B cell (primary cell): Measurements from ENCODE around the gene PSG2. TPM values are rescaled to one million over a fixed set of nuclear protein-coding genes. Genes with fewer than 3 reads are reported as not detected.
"Not testable (repeated sequence)": the region's sequence is repeated elsewhere in the genome, so short reads cannot be mapped to it uniquely, and the experiment has no call there.

Experiments
- ATAC-seq: fragments of 200-7000 bp; cut with Tn5 transposase; one replicate; pipeline ENCODE4 v1.10.0; 2021; ENCODE audit warnings: low read depth, mild to moderate bottlenecking, moderate number of reproducible peaks, moderate library complexity
- CTCF ChIA-PET: fragments of 350-600 bp; sonication (Branson Sonifier 250); formaldehyde crosslinking; loops from one replicate; lab custom pipeline; 2021; ENCODE audit warnings: antibody characterized with exemption, inconsistent platforms; lab: Charles Lee
- POLR2A ChIA-PET: fragments of 350-600 bp; sonication (Branson Sonifier 250); formaldehyde crosslinking; loops from one replicate; lab custom pipeline; 2021; ENCODE audit warnings: antibody characterized with exemption; lab: Charles Lee
- DNase-seq: peaks from one replicate; pipeline ENCODE4 v3.0.0; 2013
- H2AFZ ChIP-seq: 2 replicates; pipeline ENCODE4 v1.6.1; 2012; ENCODE audit warnings: mild to moderate bottlenecking, low read depth, low read length; ENCODE audit not compliant: insufficient read depth, poor library complexity, severe bottlenecking
- H3K27ac ChIP-seq, 2 donors: 1 replicate in 1 of 2; 2 replicates in 1 of 2; pipeline ENCODE4 v1.5.1; 2012 to 2013; ENCODE audit warnings: low read length in 2 of 2, mild to moderate bottlenecking in 2 of 2, moderate library complexity in 1 of 2
- H3K27me3 ChIP-seq, 4 experiments: fragments of 200-600 bp in 1 of 4; sonication (generic) in 1 of 4; replicated peaks in 1 of 4; 1 replicate in 2 of 4; 2 replicates in 2 of 4; pipeline versions ENCODE4 v1.6.1 to v1.7.0; 2013 to 2016; ENCODE audit warnings: low read length in 3 of 4, mild to moderate bottlenecking in 2 of 4, mixed read lengths in 1 of 4, moderate library complexity in 1 of 4; ENCODE audit not compliant: insufficient read depth in 4 of 4, control insufficient read depth in 3 of 4; ENCODE audit errors: control extremely low read depth in 1 of 4
- H3K36me3 ChIP-seq, 2 experiments: replicated peaks in 1 of 2; 1 replicate in 1 of 2; 2 replicates in 1 of 2; pipeline versions ENCODE4 v1.6.1 to v1.7.1; 2013; ENCODE audit warnings: low read length in 1 of 2; ENCODE audit not compliant: insufficient read depth in 2 of 2, control insufficient read depth in 1 of 2; ENCODE audit errors: control extremely low read depth in 1 of 2, extremely low read depth in 1 of 2
- H3K4me1 ChIP-seq, 2 donors: fragments of 200-600 bp in 1 of 2; sonication (generic) in 1 of 2; 1 replicate in 1 of 2; 2 replicates in 1 of 2; pipeline versions ENCODE4 v1.5.1 to v1.6.1; 2013 to 2017; ENCODE audit warnings: low read length in 2 of 2; ENCODE audit not compliant: control insufficient read depth in 2 of 2, insufficient read depth in 2 of 2
- H3K4me2 ChIP-seq: replicated peaks from 2 replicates; pipeline ENCODE3; 2012; ENCODE audit warnings: mild to moderate bottlenecking, low read depth, low read length; ENCODE audit not compliant: poor library complexity, severe bottlenecking
- H3K4me3 ChIP-seq, 5 experiments: fragments of 200-600 bp in 1 of 5; sonication (generic) in 1 of 5; 1 replicate in 3 of 5; 2 replicates in 2 of 5; pipeline versions ENCODE4 v1.5.1 to v1.7.0; 2011 to 2016; ENCODE audit warnings: low read length in 4 of 5, mild to moderate bottlenecking in 4 of 5, low read depth in 2 of 5, control low read depth in 1 of 5, moderate library complexity in 1 of 5; ENCODE audit not compliant: insufficient read depth in 1 of 5; ENCODE audit errors: control extremely low read depth in 1 of 5, extremely low read depth in 1 of 5
- H3K79me2 ChIP-seq: fragments of 200-600 bp; sonication (generic); one replicate; pipeline ENCODE4 v1.6.0; 2016; ENCODE audit warnings: low read length; ENCODE audit not compliant: control insufficient read depth, insufficient read depth
- H3K9ac ChIP-seq: fragments of 200-600 bp; sonication (generic); 2 replicates; pipeline ENCODE4 v1.6.1; 2017; ENCODE audit warnings: mild to moderate bottlenecking, low read length, moderate library complexity
- H3K9me3 ChIP-seq, 3 donors: one replicate each; pipeline versions ENCODE4 v1.6.1 to v1.7.1; 2013; ENCODE audit warnings: low read length in 2 of 3; ENCODE audit not compliant: control insufficient read depth in 2 of 3, insufficient read depth in 1 of 3; ENCODE audit errors: control extremely low read depth in 1 of 3
- H4K20me1 ChIP-seq: 2 replicates; pipeline ENCODE4 v1.6.0; 2012; ENCODE audit warnings: mild to moderate bottlenecking, low read length; ENCODE audit not compliant: insufficient read depth, control insufficient read depth, poor library complexity, severe bottlenecking
- H3K27ac Mint-ChIP-seq: one replicate; pipeline ENCODE4 v1.8.0; 2021; ENCODE audit warnings: mixed read lengths
- H3K27me3 Mint-ChIP-seq: one replicate; pipeline ENCODE4 v1.8.0; 2021; ENCODE audit warnings: mixed read lengths
- H3K4me1 Mint-ChIP-seq: one replicate; pipeline ENCODE4 v1.8.0; 2021; ENCODE audit warnings: mixed read lengths
- H3K4me3 Mint-ChIP-seq: one replicate; pipeline ENCODE4 v1.8.0; 2021; ENCODE audit warnings: mixed read lengths
- H3K9me3 Mint-ChIP-seq: one replicate; pipeline ENCODE4 v1.8.0; 2022; ENCODE audit warnings: mixed read lengths; ENCODE audit not compliant: insufficient read depth
- WGBS: methylation state at CpG from one replicate; pipeline ENCODE4 v1.1.5; 2013; ENCODE audit warnings: missing lambda C conversion rate; ENCODE audit not compliant: insufficient coverage; 5-methylcytosine and 5-hydroxymethylcytosine counted together
- intact Hi-C: fragments of 100-400 bp; cut with micrococcal nuclease; formaldehyde crosslinking; loops from one replicate; pipeline ENCODE4 v1.10.0; 2022
- polyA minus RNA-seq: library from RNA; depleted of rRNA, polyadenylated mRNA; stranded (reverse); fragments of >200 nt; gene quantifications from 2 replicates; pipeline ENCODE4 v1.2.3, GENCODE V29; 2012
- polyA plus RNA-seq: library from polyadenylated mRNA; depleted of rRNA; stranded (reverse); fragments of >200 nt; gene quantifications from 2 replicates; pipeline ENCODE4 v1.2.3, GENCODE V29; 2012
- total RNA-seq, 2 donors: library from RNA; stranded (reverse); fragments of 120-200 nt in 1 of 2; gene quantifications; 1 replicate in 1 of 2; 2 replicates in 1 of 2; pipeline versions ENCODE4 v1.2.3 to v1.2.4, GENCODE V29; 2013 to 2022

The PSG2 gene
- total RNA-seq: not detected in 2 replicates
- not detected for total RNA-seq (2013)
- polyA plus RNA-seq: not detected in 2 replicates
- not detected in 2 replicates for polyA minus RNA-seq

DNA sequence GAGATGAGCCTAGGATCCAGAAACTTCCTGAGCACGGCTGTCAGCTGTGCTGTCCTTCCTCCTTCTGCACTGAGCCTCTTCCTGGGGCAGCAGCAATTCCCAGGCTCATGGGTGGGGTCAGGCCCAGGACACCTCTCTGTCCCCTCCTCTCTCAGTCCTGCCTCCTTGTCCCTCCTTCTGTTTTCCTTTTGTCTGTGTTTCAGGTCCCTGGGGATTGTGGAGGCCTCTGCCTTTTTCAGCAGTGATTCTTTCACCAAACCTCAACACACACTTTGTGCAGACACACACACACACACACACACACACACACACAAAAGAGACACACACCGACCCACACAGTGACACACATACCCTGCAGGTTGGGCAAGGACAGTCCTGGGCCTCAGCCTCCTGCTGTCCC lies at the start of gene PSG2:
Gene PSG2 (minus strand): TSS at position 101 of the 400 bp plus-strand sequence. CDS start 132 bp downstream, outside the sequence.
- H3K9me3 Mint-ChIP-seq, H3K4me3 ChIP-seq, H3K4me3 Mint-ChIP-seq, H3K36me3 ChIP-seq, H3K4me1 Mint-ChIP-seq, H3K27me3 Mint-ChIP-seq, H3K4me2 ChIP-seq, H3K4me1 ChIP-seq, H3K27ac Mint-ChIP-seq, H2AFZ ChIP-seq, H4K20me1 ChIP-seq, H3K27ac ChIP-seq, H3K9ac ChIP-seq, ATAC-seq, CTCF ChIA-PET, H3K27me3 ChIP-seq, DNase-seq, H3K79me2 ChIP-seq, intact Hi-C loops, H3K9me3 ChIP-seq: not testable (repeated sequence)
- POLR2A ChIA-PET: interaction anchor here (0.6 kb wide), 1 partner anchor 15 kb away, joined by 10 read pairs; no protein-coding TSS in a partner anchor
- WGBS: 69% methylated on average over 2 of the region's 2 CpGs

DNA sequence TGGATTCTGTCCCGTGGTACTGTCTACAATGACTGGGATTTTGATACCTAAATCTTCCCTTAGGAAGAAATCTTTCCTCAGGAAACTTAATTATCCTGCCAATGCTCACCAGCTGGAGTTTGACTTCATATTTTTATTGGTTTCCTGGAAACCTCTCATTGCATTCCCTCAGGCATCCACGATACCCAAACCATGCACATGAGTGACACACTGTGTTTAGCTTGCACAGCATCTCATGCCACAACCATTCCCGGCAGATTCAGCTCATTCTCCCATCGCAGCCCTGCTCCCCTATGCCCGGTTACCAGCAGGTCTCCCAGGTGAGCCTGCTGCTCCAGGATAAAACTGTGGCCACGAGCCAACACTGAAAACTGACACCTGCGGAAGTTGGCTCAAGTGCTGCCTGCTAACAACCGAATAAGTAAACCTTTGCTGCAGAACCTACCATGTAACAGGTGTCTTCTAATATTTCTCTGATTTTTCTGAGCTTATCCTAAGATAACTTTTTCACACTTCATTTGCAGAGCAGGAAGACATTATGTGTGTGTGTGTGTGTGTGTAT lies 48.9 kb upstream of the PSG2 start:
- H3K27ac ChIP-seq, H2AFZ ChIP-seq, H3K4me3 Mint-ChIP-seq, H3K9ac ChIP-seq, H3K4me3 ChIP-seq, H3K9me3 ChIP-seq, H3K4me1 ChIP-seq, DNase-seq, H3K27me3 ChIP-seq, ATAC-seq, H3K36me3 ChIP-seq, H3K4me1 Mint-ChIP-seq, H3K27ac Mint-ChIP-seq, POLR2A ChIA-PET, CTCF ChIA-PET, H3K4me2 ChIP-seq, H3K9me3 Mint-ChIP-seq, H4K20me1 ChIP-seq, intact Hi-C loops, H3K79me2 ChIP-seq, H3K27me3 Mint-ChIP-seq: not testable (repeated sequence)
- 85% methylated on average over 7 of the region's 8 CpGs for WGBS

DNA sequence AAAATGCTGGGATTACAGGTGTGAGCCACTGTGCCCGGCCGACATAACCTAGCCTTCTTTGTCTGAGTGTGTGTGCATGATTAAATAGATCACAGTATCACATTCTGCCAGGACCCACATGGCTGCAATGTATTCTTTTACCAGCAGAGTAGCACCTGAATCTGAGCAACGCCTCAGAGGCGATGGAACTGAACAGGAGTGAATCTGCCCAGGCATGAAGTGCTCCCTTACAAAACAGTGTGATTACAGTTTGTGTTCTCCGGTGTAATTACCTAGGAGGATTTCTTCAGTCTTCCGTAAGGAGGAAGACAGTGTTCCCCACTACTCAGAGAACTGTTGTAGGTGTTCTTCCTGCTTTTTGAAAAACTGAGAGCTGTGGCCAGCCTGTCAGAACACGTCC lies 46.7 kb upstream of the PSG2 start:
- DNase-seq, H3K9ac ChIP-seq, H2AFZ ChIP-seq, intact Hi-C loops, H3K9me3 Mint-ChIP-seq, H3K4me1 ChIP-seq, H3K4me3 ChIP-seq, H3K27ac Mint-ChIP-seq, H3K27me3 Mint-ChIP-seq, H3K79me2 ChIP-seq, H3K27me3 ChIP-seq, ATAC-seq, CTCF ChIA-PET, H3K4me2 ChIP-seq, H4K20me1 ChIP-seq, POLR2A ChIA-PET, H3K4me3 Mint-ChIP-seq, H3K27ac ChIP-seq, H3K4me1 Mint-ChIP-seq, H3K36me3 ChIP-seq, H3K9me3 ChIP-seq: not testable (repeated sequence)
- 90% methylated on average over 2 of the region's 7 CpGs for WGBS

DNA sequence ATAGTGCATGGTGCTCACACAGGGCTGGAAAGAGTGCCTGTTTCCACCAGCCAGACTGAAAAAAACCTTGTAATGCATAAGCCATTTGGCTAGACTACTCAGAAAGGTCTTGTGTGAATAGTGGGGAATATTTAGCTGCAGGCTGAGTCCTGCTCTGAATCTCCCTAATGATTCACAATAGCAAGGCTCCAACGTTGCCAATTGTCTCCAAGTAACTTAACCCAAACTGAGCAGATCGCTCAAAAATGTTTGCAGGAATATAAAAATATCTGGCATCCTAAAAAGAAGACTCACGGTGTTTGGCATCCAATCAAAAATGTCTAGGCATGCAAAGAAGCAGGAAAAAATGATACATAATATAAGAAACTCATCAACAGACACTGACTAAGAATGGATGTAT lies 44.8 kb upstream of the PSG2 start:
- intact Hi-C loops, H3K27ac Mint-ChIP-seq, H3K79me2 ChIP-seq, H3K4me1 ChIP-seq, H3K4me2 ChIP-seq, H3K27me3 ChIP-seq, H3K4me3 Mint-ChIP-seq, H3K9me3 ChIP-seq, H3K4me3 ChIP-seq, H2AFZ ChIP-seq, H4K20me1 ChIP-seq, H3K9ac ChIP-seq, H3K36me3 ChIP-seq, H3K4me1 Mint-ChIP-seq, H3K9me3 Mint-ChIP-seq, H3K27me3 Mint-ChIP-seq, H3K27ac ChIP-seq, POLR2A ChIA-PET, CTCF ChIA-PET, DNase-seq, ATAC-seq: not testable (repeated sequence)
- no CpG with 5 or more reads among the region's 3 CpGs for WGBS
